ENCODE measurements around the gene SMAD5. TPM values are rescaled to one million over a fixed set of nuclear protein-coding genes. Genes with fewer than 3 reads are reported as not detected.

SMAD5 gene
- total and polyA plus RNA-seq, 2 of the 13 experiments (the other 11 are each of a cell fraction or from before 2014, with no cell fraction given), result 27.2 to 48.5 TPM

GRCh38 chr5:136207631-136208030 lies 75.0 kb downstream of the SMAD5 start:
- Histone ChIP-seq H4K20me1 (ENCODE audit: insufficient read depth, low read length) (no peaks in the 10 kb centered on the region), H3K9me3 (ENCODE audit: low read length) (no peaks in the 10 kb centered on the region), H3K79me2 (ENCODE audit: insufficient read depth, low read length) (no peaks in the 10 kb centered on the region), H3K4me3 (replicated peaks in 1 of 3; ENCODE audit: insufficient read depth in 1 of 3, low read depth in 2 of 3, low read length in 3 of 3) (no peak overlapping the region), H3K36me3 (replicated peaks in 1 of 2; ENCODE audit: control insufficient read depth in 1 of 2, insufficient read depth in 2 of 2, low read length in 2 of 2) (no peaks in the 10 kb centered on the region), H3K27me3 (ENCODE audit: control insufficient read depth in 1 of 2, insufficient read depth in 2 of 2, low read length in 2 of 2) (peaks cover 0 to 41% of the 10 kb centered on the region in 2 experiments; a peak in 3 of 5 replicates), H2AFZ (ENCODE audit: low read length) (no peak overlapping the region), H3K27ac (ENCODE audit: extremely low read length, insufficient read depth, low read length) (no peak overlapping the region), H3K4me2 (ENCODE audit: low read depth, low read length) (no peak overlapping the region), H3K9ac (ENCODE audit: insufficient read depth, low read depth, low read length) (no peak overlapping the region), H3K4me1 (ENCODE audit: insufficient read depth, low read length) (no peaks in the 10 kb centered on the region)
- CTCF ChIA-PET (ENCODE audit: low intra/inter-chr PET ratio, low total read pairs), result no interaction called here
- in situ Hi-C loops (cut with HindIII; ENCODE audit: extremely low pct_ligation_motif_present, low pct_unique_long_range_greater_than_20kb) (no loop called here), intact Hi-C loops (cut with micrococcal nuclease; ENCODE audit: unreplicated experiment) (no loop called here)
- POLR2A ChIA-PET, result no interaction called here
- 35% methylated on average over 5 of the region's 7 CpGs for WGBS (ENCODE audit: low lambda C conversion rate)
- no peak for TF ChIP-seq ZNF775 (CRISPR knock-in tag; IDR thresholded peaks at IDR 0.05; ENCODE audit: borderline replicate concordance)
- no peak for TF ChIP-seq ZNF639 (CRISPR knock-in tag; conservative IDR thresholded peaks at IDR 0.05)
- TF ChIP-seq HMG20A (CRISPR knock-in tag; IDR thresholded peaks at IDR 0.05; ENCODE audit: borderline replicate concordance), result no peak
- TF ChIP-seq CTCF (CRISPR knock-in tag; IDR thresholded peaks at IDR 0.05), result no peak
- TF ChIP-seq, protein P1, sequence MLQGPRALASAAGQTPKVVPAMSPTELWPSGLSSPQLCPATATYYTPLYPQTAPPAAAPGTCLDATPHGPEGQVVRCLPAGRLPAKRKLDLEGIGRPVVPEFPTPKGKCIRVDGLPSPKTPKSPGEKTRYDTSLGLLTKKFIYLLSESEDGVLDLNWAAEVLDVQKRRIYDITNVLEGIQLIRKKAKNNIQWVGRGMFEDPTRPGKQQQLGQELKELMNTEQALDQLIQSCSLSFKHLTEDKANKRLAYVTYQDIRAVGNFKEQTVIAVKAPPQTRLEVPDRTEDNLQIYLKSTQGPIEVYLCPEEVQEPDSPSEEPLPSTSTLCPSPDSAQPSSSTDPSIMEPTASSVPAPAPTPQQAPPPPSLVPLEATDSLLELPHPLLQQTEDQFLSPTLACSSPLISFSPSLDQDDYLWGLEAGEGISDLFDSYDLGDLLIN (CRISPR knock-in tag; IDR thresholded peaks at IDR 0.05; ENCODE audit: borderline replicate concordance), result no peak
- DNase-seq (ENCODE audit: low spot score) (no peak), ATAC-seq (no peak), FAIRE-seq (no peak)
- BruUV-seq (replicated peaks), result no TSS peak

Measured in HepG2 (cell line).